Bone marrow (tissue), 2 donors: ENCODE measurements around the gene CDKN2AIPNL.
"Not testable (repeated sequence)": the region's sequence is repeated elsewhere in the genome, so short reads cannot be mapped to it uniquely, and the experiment has no call there.

Source experiments
- DNase-seq, 2 donors: peaks; one replicate each; lab custom pipeline; 2025; lab: John Stamatoyannopoulos, UW

The CDKN2AIPNL gene

GRCh38 chr5:134397196-134397595 is 14.5 kb downstream of the CDKN2AIPNL start:
- no peak for DNase-seq

- DNase-seq: no peak
Observed at GRCh38 chr5:134396274-134396673, 15.4 kb downstream of the CDKN2AIPNL start.

GRCh38 chr5:134394932-134395331 is 16.7 kb downstream of the CDKN2AIPNL start:
- DNase-seq: no peak

- no peak for DNase-seq
Observed at GRCh38 chr5:134392301-134392700, 19.4 kb downstream of the CDKN2AIPNL start.

GRCh38 chr5:134387443-134387842 is 24.2 kb downstream of the CDKN2AIPNL start:
- no peak for DNase-seq

- DNase-seq: no peak
Observed at GRCh38 chr5:134383980-134384697, 27.5 kb downstream of the CDKN2AIPNL start.

- not testable (repeated sequence) for DNase-seq
Observed at GRCh38 chr5:134382204-134382603, 29.5 kb downstream of the CDKN2AIPNL start.

- DNase-seq: no peak
Observed at GRCh38 chr5:134380346-134380745, 31.3 kb downstream of the CDKN2AIPNL start.

GRCh38 chr5:134374232-134374631 is 37.4 kb downstream of the CDKN2AIPNL start:
- DNase-seq: no peak

- not testable (repeated sequence) for DNase-seq
Observed at GRCh38 chr5:134373633-134374032, 38.0 kb downstream of the CDKN2AIPNL start.

- DNase-seq: peak in 1 of 2 donors; percentile 72
Observed at GRCh38 chr5:134371834-134372340, 39.8 kb downstream of the CDKN2AIPNL start.

GRCh38 chr5:134370871-134371833 is 40.5 kb downstream of the CDKN2AIPNL start, which contains the start of gene UBE2B:
Gene UBE2B, plus strand, starts transcription at chr5:134371569. Its CDS starts 27 bp downstream, at chr5:134371596.
- peak; percentile 91 to 97 for DNase-seq

- no peak for DNase-seq
Observed at GRCh38 chr5:134370311-134370870, 41.3 kb downstream of the CDKN2AIPNL start.

- no peak for DNase-seq
Observed at GRCh38 chr5:134365604-134366003, 46.1 kb downstream of the CDKN2AIPNL start.

- no peak for DNase-seq
Observed at GRCh38 chr5:134355681-134356080, 56.0 kb downstream of the CDKN2AIPNL start.
